Neural crest cell (in vitro differentiated cells): ENCODE data around the gene ACO2. TPM values are rescaled to one million over a fixed set of nuclear protein-coding genes. Genes with fewer than 3 reads are reported as not detected.

Experiments
- DNase-seq: peaks from one replicate; pipeline ENCODE4 v3.0.0; 2021; ENCODE audit warnings: low read depth, mixed read lengths, low spot score
- H3K27ac Mint-ChIP-seq: one replicate; pipeline ENCODE4 v1.8.0; 2021; ENCODE audit warnings: mild to moderate bottlenecking, mixed read lengths; ENCODE audit not compliant: unreplicated experiment
- H3K27me3 Mint-ChIP-seq: 2 replicates; pipeline ENCODE4 v1.8.0; 2021; ENCODE audit warnings: low read depth, mild to moderate bottlenecking, mixed read lengths
- H3K36me3 Mint-ChIP-seq: 2 replicates; pipeline ENCODE4 v1.8.0; 2021; ENCODE audit warnings: low read depth, mild to moderate bottlenecking, mixed read lengths
- H3K4me1 Mint-ChIP-seq: 2 replicates; pipeline ENCODE4 v1.8.0; 2021; ENCODE audit warnings: mixed read lengths
- H3K4me3 Mint-ChIP-seq: one replicate; pipeline ENCODE4 v1.8.0; 2021; ENCODE audit warnings: mild to moderate bottlenecking, mixed read lengths
- H3K9me3 Mint-ChIP-seq: 2 replicates; pipeline ENCODE4 v1.8.0; 2021; ENCODE audit warnings: mixed read lengths
- CTCF ChIP-seq: fragments of 200-600 bp; sonication (generic); conservative IDR thresholded peaks from 2 replicates; pipeline ENCODE4 v1.5.0; 2021; ENCODE audit warnings: antibody characterized with exemption, mild to moderate bottlenecking
- total RNA-seq: library from RNA; stranded (reverse); gene quantifications from 2 replicates; pipeline ENCODE4 v1.2.1, GENCODE V29; 2021

Gene ACO2
- total RNA-seq, 1 donor from 2014 or later, result 80.6 TPM

GRCh38 chr22:41469218-41469851 lies 418 bp downstream of the ACO2 start:
- Mint-ChIP-seq H3K36me3 (peaks cover 8% of the 10 kb centered on the region), H3K27ac (peak overlapping the region; percentile 60), H3K4me1 (peaks cover 31% of the 10 kb centered on the region), H3K27me3 (no peaks in the 10 kb centered on the region), H3K9me3 (no peaks in the 10 kb centered on the region), H3K4me3 (peak overlapping the region; percentile 92)
- TF ChIP-seq CTCF, result no peak
- DNase-seq, result no peak

GRCh38 chr22:41470886-41471285 lies 2.0 kb downstream of the ACO2 start:
- no peak for TF ChIP-seq CTCF
- H3K9me3 Mint-ChIP-seq, result no peaks in the 10 kb centered on the region
- no peak overlapping the region for H3K27ac Mint-ChIP-seq
- H3K4me3 Mint-ChIP-seq, result peak overlapping the region; percentile 92
- no peak for DNase-seq
- no peaks in the 10 kb centered on the region for H3K27me3 Mint-ChIP-seq
- H3K36me3 Mint-ChIP-seq, result peaks cover 6% of the 10 kb centered on the region
- peaks cover 31% of the 10 kb centered on the region for H3K4me1 Mint-ChIP-seq

- no peak for TF ChIP-seq CTCF
- Mint-ChIP-seq H3K4me3 (peak overlapping the region; percentile 36), H3K9me3 (no peaks in the 10 kb centered on the region), H3K27me3 (no peaks in the 10 kb centered on the region), H3K27ac (no peak overlapping the region), H3K4me1 (peaks cover 31% of the 10 kb centered on the region), H3K36me3 (peaks cover 6% of the 10 kb centered on the region)
- DNase-seq, result no peak
These were observed 2.7 kb downstream of the ACO2 start for GRCh38 chr22:41471568-41471967.

DNA sequence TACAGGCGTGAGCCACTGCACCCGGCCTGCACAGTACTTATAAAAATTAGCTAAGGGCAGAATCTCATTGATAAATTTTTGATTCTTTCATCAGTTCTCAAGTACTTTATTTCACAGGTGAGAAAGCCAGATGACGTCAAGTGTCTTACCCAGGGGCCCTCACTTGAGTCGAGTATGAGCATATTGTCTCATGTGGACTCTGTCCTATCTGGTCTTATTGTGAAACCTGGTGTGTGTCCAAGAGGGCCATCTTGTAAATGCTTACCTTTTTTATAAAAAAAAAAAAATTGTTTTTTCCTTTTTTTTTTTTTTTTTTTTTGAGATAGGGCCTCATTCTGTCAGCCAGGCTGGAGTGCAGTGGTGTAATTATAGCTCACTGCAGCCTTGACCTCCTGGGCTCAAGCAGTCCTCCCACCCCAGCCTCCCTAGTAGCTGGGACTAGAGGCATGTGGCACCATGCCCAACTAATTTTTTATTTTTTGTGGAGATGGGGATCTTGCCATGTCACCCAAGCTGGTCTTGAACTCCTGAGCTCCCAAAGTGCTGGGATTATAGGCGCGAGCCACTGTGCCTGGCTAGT lies 6.0 kb downstream of the ACO2 start:
- Mint-ChIP-seq H3K9me3 (no peaks in the 10 kb centered on the region), H3K4me3 (no peak overlapping the region), H3K36me3 (no peaks in the 10 kb centered on the region), H3K4me1 (peaks cover 24% of the 10 kb centered on the region), H3K27me3 (no peaks in the 10 kb centered on the region), H3K27ac (no peak overlapping the region)
- DNase-seq, result no peak
- no peak for TF ChIP-seq CTCF

DNA sequence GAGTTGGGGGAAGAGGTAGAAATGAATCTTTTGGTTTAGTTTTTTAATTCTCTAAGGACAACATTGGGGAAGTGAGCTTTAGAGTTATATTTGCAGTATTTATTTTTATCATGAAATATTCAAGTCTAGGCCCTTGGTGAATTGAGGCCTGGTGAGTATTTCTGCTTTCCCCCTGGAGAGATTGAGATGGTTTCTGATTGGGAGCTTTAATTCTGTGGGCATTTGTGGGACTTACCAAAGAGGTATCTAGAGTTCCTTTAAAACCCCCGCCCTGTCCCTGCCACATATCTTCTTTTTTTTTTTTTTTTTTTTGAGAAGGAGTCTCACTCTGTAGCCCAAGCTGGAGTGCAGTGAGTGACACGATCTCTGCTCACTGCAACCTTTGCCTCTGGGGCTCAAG lies 9.6 kb downstream of the ACO2 start:
- Mint-ChIP-seq H3K4me3 (no peak overlapping the region), H3K9me3 (no peaks in the 10 kb centered on the region), H3K27ac (no peak overlapping the region), H3K4me1 (peaks cover 29% of the 10 kb centered on the region), H3K36me3 (no peaks in the 10 kb centered on the region), H3K27me3 (no peaks in the 10 kb centered on the region)
- TF ChIP-seq CTCF, result no peak
- DNase-seq, result no peak
